GM10266 (cell line): Measurements from ENCODE around the gene CARHSP1.
"Not testable (repeated sequence)": the region's sequence is repeated elsewhere in the genome, so short reads cannot be mapped to it uniquely, and the experiment has no call there.

Experiments used
- DNase-seq: peaks from one replicate; pipeline ENCODE4 v3.0.0; 2012; ENCODE audit errors: extremely low spot score
- TF ChIP-seq, protein P1 (sequence below): IDR thresholded peaks from 2 replicates; pipeline ENCODE4 v1.5.1; 2012; ENCODE audit warnings: mild to moderate bottlenecking, low read depth; ENCODE audit not compliant: control insufficient read depth, insufficient read depth; ENCODE audit errors: missing control alignments

CARHSP1 gene

DNA sequence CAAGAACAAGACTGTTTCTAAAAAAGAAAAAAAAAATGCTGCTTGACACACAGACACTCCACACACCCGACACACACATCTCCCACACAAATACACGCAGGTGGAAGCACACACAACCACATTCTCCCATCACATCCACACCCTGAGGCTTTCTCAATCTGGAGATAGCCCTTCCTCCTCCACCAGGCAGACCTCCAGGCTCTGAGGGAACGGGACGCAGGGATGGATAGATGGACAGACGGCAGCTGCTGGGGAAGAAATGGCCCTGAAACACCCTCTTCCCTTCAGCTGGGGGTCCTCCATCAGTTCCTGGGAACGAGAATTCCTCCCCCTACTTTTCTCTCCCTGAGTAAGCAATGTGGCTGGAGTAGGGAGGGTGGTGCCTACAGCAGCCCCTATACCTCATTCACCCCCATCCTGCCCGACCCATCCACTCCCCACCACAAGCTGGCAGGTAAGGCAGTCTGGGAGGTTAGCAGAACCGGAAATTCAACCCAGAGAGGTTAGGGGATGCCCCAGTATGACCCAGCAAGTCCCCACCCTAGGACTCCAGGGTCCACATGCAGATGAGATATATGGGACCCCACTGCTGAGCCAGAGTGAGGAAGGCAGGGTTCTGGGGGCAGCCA lies 9.2 kb upstream of the CARHSP1 start:
- no peak for DNase-seq

DNA sequence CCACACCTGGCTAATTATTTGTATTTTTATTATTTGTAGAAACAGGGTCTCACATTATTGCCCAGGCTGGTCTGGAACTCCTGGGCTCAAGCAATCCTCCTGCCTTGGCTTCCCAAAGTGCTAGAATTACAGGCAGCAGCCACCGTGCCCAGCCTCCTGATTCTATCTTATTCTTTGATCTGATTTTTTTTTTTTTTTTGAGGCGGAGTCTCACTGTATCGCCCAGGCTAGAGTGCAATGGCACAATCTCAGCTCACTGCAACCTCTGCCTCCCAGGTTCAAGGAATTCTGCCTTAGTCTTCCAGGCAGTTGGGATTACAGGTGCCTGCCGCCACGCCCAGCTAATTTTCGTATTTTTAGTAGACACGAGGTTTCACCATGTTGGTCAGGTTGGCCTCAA lies 6.5 kb upstream of the CARHSP1 start:
- not testable (repeated sequence) for DNase-seq

More for the DNA sequence above, 9.2 kb upstream of the CARHSP1 start:
- TF ChIP-seq, protein P1, sequence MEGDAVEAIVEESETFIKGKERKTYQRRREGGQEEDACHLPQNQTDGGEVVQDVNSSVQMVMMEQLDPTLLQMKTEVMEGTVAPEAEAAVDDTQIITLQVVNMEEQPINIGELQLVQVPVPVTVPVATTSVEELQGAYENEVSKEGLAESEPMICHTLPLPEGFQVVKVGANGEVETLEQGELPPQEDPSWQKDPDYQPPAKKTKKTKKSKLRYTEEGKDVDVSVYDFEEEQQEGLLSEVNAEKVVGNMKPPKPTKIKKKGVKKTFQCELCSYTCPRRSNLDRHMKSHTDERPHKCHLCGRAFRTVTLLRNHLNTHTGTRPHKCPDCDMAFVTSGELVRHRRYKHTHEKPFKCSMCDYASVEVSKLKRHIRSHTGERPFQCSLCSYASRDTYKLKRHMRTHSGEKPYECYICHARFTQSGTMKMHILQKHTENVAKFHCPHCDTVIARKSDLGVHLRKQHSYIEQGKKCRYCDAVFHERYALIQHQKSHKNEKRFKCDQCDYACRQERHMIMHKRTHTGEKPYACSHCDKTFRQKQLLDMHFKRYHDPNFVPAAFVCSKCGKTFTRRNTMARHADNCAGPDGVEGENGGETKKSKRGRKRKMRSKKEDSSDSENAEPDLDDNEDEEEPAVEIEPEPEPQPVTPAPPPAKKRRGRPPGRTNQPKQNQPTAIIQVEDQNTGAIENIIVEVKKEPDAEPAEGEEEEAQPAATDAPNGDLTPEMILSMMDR = no peak

DNA sequence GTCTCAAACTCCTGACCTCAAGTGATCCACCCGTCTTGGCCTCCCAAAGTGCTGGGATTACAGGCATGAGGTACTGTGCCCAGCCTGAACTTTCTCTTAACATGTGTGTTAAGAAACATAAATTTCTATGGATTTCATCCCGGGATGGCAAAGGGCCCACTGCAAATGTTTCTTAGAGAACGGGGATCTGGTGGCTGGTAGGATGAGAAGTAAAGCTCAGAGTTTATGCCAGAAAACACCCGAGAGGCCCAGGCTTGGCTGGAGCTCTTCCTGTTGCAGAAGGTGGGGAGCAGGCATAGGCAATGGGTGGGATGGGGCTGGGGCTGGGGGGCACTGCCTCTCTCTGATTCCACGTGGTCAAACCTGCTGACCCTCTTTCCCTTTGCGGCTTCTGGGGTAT lies 5.6 kb upstream of the CARHSP1 start:
- DNase-seq = no peak
- TF ChIP-seq, protein P1 = no peak

DNA sequence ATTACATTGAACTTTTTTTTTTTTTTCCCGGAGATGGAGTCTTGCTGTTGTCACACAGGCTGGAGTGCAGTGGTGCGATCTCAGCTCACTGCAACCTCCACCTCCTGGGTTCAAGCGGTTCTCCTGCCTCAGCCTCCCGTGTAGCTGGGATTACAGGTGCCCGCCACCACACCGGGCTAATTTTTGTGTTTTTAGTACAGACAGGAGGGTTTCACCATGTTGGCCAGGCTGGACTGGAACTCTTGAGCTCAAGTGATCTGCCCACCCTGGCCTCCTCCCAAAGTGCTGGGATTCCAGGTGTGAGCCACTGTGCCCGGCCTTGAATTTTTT lies 5.0 kb upstream of the CARHSP1 start:
- DNase-seq = not testable (repeated sequence)

DNA sequence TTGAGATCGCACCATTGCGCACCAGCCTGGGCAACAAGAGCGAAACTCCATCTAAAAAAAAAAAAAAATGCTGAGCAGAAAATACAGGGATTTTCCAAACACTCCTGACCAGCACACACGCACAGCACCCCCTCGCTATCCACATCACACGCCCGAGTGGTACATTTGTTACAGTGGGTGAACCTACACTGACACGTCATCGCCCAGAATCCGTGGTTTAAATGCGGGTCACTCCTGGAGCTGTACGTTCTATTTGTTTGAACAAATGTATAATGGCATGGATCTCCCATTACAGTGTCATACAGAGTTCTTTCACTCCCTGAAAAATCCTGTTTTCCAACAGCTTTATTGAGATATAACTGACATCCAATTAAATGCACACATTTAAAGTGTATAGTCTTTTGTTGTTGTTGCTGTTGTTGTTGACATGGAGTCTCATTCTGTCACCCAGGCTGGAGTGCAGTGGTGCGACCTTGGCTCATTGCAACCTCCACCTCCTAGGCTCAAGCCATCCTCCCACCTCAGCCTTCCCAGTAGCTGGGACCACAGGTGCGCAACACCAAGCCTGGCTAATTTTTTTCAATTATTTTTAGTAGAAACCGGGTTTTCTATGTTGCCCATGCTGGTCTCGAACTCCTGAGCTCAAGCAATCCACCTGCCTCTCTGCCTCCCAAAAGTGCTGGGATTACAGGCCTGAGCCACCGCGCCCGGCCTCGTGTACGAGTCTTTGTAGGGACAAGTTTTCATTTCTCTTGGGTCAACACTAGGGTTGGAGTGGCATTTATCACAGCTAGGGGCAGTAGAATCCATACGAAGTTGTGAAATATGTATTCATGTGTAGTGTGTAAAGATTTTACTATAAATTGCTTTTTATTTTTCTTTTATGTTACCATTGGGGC lies 4.4 kb upstream of the CARHSP1 start:
- DNase-seq = no peak
- TF ChIP-seq, protein P1 = no peak

DNA sequence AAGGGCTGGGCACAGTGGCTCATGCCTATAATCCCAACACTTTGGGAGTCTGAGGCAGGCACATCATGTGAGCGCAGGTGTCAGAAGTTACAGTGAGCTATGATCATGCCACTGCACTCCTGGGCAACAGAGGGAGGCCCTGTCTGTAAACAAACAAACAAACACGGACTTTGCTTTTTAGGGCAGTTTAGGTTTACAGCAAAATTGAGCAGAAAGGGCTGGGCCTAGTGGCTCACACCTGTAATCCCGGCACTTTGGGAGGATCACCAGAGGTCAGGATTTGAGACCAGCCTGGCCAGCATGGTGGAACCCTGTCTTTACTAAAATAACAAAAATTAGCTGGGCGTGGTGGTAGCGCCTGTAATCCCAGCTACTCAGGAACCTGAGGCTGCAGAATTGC lies 3.3 kb upstream of the CARHSP1 start:
- TF ChIP-seq, protein P1 = no peak
- DNase-seq = no peak

DNA sequence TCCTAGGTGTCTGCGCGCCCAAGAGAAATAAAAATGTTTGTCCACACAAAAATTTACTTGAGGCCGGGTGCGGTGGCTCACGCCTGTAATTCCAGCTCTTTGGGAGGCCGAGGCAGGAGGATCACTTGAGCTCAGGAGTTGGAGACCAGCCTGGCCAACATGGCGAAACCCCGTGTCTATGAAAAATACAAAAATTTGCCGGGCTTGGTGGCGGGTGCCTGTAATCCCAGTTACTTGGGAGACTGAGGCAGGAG lies 1.1 kb upstream of the CARHSP1 start:
- not testable (repeated sequence) for DNase-seq

DNA sequence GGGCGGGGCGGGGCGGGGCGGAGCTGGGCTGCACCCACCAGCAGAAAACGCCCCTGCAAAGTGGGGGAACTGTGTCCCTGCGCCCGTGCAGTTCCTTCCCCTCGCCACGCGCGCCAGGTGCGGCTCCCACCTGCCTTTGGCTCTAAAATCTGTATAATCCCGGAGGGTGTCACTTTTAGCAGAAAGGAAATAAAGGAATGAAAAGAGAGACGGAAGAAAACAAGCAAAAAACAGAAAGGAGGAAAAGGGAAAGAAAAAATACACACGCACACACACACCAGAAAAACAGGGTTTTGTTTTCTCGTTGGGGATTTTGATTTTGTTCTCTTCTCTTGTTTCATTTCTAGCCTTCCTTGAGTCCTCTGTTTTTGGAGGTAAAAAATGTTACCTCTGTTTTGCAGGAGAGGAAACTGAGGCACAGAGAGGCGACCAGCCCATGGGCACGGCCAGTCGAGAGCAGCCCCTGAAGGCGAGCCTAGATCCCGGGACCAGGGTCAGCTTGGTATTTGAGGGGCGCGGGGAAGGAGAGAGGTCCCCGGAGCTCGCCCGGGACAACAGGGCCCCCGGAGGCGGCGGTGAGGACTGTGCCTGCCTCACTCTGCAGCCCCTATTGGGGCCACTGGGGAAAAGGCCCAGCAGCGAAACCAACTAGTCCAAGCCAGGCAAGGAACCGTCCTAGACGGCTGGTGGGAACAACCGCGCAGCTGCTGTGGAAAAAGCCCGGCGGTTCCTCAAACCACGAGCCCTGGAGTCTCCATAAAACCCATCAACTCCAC lies 594 bp upstream of the CARHSP1 start:
- TF ChIP-seq, protein P1 = no peak
- DNase-seq = no peak

DNA sequence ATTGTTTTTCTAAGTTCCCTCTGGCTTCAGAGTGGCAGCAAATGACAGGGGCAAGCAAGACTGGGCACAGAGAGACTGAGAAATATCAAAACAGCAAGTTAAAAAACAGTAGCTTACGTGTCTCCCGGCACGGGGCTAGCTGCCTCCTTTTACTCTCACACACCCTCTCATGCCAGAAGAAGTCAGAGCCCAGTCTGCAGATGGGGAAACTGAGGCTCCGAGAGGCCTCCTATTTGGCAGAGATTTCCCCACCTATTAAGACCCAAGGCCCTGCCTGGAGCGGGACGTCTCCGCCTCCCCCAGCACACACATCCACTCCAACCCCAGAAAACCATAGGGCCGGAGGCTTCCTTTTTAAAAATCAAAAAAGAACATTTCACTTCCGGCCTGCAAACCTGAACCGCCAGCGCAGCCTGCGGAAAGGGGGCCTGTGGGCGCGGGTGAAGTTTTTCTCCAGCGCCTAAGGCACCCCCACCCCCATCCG lies 832 bp downstream of the CARHSP1 start:
- TF ChIP-seq, protein P1 = no peak
- no peak for DNase-seq
